HepG2 (cell line): ENCODE measurements around the gene CSNK2A1. TPM values are rescaled to one million over a fixed set of nuclear protein-coding genes. Genes with fewer than 3 reads are reported as not detected.
A peak's percentile ranks its signal among the peaks of the same experiment; 100 is the strongest.

Source experiments
- ERF ChIP-seq: IDR thresholded peaks from 2 replicates; pipeline ENCODE4 v1.6.1; 2018; ENCODE audit warnings: missing biosample characterization, missing genetic modification reagents
- HDAC2 ChIP-seq: sonication (generic); formaldehyde crosslinking; IDR thresholded peaks from 2 replicates; pipeline ENCODE4 v1.4.0; 2020; ENCODE audit warnings: missing genetic modification reagents
- MAFG ChIP-seq: sonication (generic); formaldehyde crosslinking; IDR thresholded peaks from 2 replicates; pipeline ENCODE4 v1.5.1; 2020; ENCODE audit warnings: mild to moderate bottlenecking, missing genetic modification reagents
- NFRKB ChIP-seq: fragments of 450-650 bp; IDR thresholded peaks from 2 replicates; pipeline ENCODE4 v1.6.1; 2017
- PHB2 ChIP-seq: fragments of 450-650 bp; IDR thresholded peaks from 2 replicates; pipeline ENCODE4 v1.6.1; 2018; ENCODE audit not compliant: partially characterized antibody
- PLRG1 ChIP-seq: fragments of 450-650 bp; conservative IDR thresholded peaks from 2 replicates; pipeline ENCODE4 v1.6.1; 2016
- POLR2AphosphoS2 ChIP-seq: IDR thresholded peaks from 2 replicates; pipeline ENCODE4 v1.6.1; 2011; ENCODE audit warnings: low read depth, low read length, improper control_type of control experiment
- SKI ChIP-seq: fragments of 450-650 bp; IDR thresholded peaks from one replicate; pipeline ENCODE4 v1.6.1; 2018; ENCODE audit warnings: mild to moderate bottlenecking; ENCODE audit not compliant: partially characterized antibody
- TP53 ChIP-seq: sonication (generic); formaldehyde crosslinking; conservative IDR thresholded peaks from 2 replicates; pipeline ENCODE4 v1.4.0; 2020; ENCODE audit warnings: missing genetic modification reagents
- ZBTB34 ChIP-seq: sonication (generic); formaldehyde crosslinking; IDR thresholded peaks from 2 replicates; pipeline ENCODE4 v1.8.0; 2022; ENCODE audit warnings: mild to moderate bottlenecking, missing genetic modification reagents
- ZNF10 ChIP-seq: sonication (generic); formaldehyde crosslinking; IDR thresholded peaks from 2 replicates; pipeline ENCODE4 v1.4.0; 2020; ENCODE audit warnings: mild to moderate bottlenecking, low read depth, missing genetic modification reagents, borderline replicate concordance
- ZNF124 ChIP-seq: sonication (generic); formaldehyde crosslinking; IDR thresholded peaks from 2 replicates; pipeline ENCODE4 v1.4.0; 2020; ENCODE audit warnings: missing genetic modification reagents
- ZNF260 ChIP-seq: sonication (generic); formaldehyde crosslinking; IDR thresholded peaks from 2 replicates; pipeline ENCODE4 v1.4.0; 2020; ENCODE audit warnings: missing genetic modification reagents, low read depth, mild to moderate bottlenecking, borderline replicate concordance
- ZNF414 ChIP-seq: sonication (generic); formaldehyde crosslinking; IDR thresholded peaks from 2 replicates; pipeline ENCODE4 v1.5.0; 2020; ENCODE audit warnings: missing genetic modification reagents
- ZNF44 ChIP-seq: sonication (generic); formaldehyde crosslinking; IDR thresholded peaks from 2 replicates; pipeline ENCODE4 v1.5.1; 2020; ENCODE audit warnings: mild to moderate bottlenecking, missing genetic modification reagents
- ZNF503 ChIP-seq: sonication (generic); formaldehyde crosslinking; IDR thresholded peaks from 2 replicates; pipeline ENCODE4 v1.4.0; 2020; ENCODE audit warnings: missing genetic modification reagents
- ZNF687 ChIP-seq: sonication (generic); formaldehyde crosslinking; IDR thresholded peaks from 2 replicates; pipeline ENCODE4 v1.5.1; 2020; ENCODE audit warnings: mild to moderate bottlenecking, missing genetic modification reagents, moderate library complexity
- ZNF839 ChIP-seq: sonication (generic); formaldehyde crosslinking; IDR thresholded peaks from 2 replicates; pipeline ENCODE4 v1.4.0; 2020; ENCODE audit warnings: missing genetic modification reagents, mild to moderate bottlenecking, borderline replicate concordance
- ZNF879 ChIP-seq: sonication (generic); formaldehyde crosslinking; IDR thresholded peaks from 2 replicates; pipeline ENCODE4 v1.8.1; 2023; ENCODE audit warnings: missing genetic modification reagents
- ZUFSP ChIP-seq: sonication (generic); formaldehyde crosslinking; IDR thresholded peaks from 2 replicates; pipeline ENCODE4 v1.9.0; 2021; ENCODE audit warnings: missing genetic modification reagents, mild to moderate bottlenecking, borderline replicate concordance
- polyA plus RNA-seq, 8 experiments: library from polyadenylated mRNA; depleted of rRNA in 3 of 8; stranded (reverse) in 7 of 8; unstranded in 1 of 8; fragments of >200 nt; fragmentation: Illumina TruSeq in 4 of 8; extraction: Trizol in 4 of 8; gene quantifications; 2 replicates each; pipeline versions ENCODE4 v1.2.1 to v1.2.3, GENCODE V29; 2011 to 2016; ENCODE audit warnings: low read depth in 4 of 8, missing spikeins in 1 of 8, mixed read lengths in 1 of 8; ENCODE audit not compliant: insufficient read depth in 1 of 8
- total RNA-seq, 5 experiments: library from RNA; depleted of rRNA; stranded (reverse); fragments of >200 nt; fragmentation: Illumina TruSeq; extraction: Trizol; gene quantifications; 2 replicates each; pipeline ENCODE4 v1.2.3, GENCODE V29; 2016; ENCODE audit warnings: low read depth in 1 of 5

The CSNK2A1 gene
- total and polyA plus RNA-seq, 2 of the 13 experiments (the other 11 are each of a cell fraction or from before 2014, with no cell fraction given) = 153 to 231 TPM

GRCh38 chr20:542777-543368 is 717 bp downstream of the CSNK2A1 start (continued):
- TF ChIP-seq ZBTB34 (CRISPR knock-in tag) (no peak), ZNF414 (no peak), ZNF124 (CRISPR knock-in tag) (no peak; the same call in 1 of the 2 replicates), SKI (no peak), ZNF687 (CRISPR knock-in tag) (0 out of 2 replicates have a peak, but pooled peaks have one; percentile 12), NFRKB (no peak; the same call in 1 of the 2 replicates), PLRG1 (no peak), ERF (no peak), ZNF10 (no peak), MAFG (no peak), ZNF260 (CRISPR knock-in tag) (no peak), TP53 (CRISPR knock-in tag) (0 out of 2 replicates have a peak, but pooled peaks have one; percentile 19), POLR2AphosphoS2 (no peak), ZNF879 (CRISPR knock-in tag) (no peak), PHB2 (no peak), ZNF44 (no peak), HDAC2 (no peak), ZNF503 (CRISPR knock-in tag) (no peak; the same call in 1 of the 2 replicates), ZUFSP (CRISPR knock-in tag) (no peak), ZNF839 (CRISPR knock-in tag) (no peak)
